WERI-Rb-1 (cell line): ENCODE results near the gene SYTL3.
"Not testable (repeated sequence)": the region's sequence is repeated elsewhere in the genome, so short reads cannot be mapped to it uniquely, and the experiment has no call there.

Source experiments
- DNase-seq: peaks from one replicate; pipeline ENCODE4 v3.0.0-alpha.2; 2020
- H3K27ac ChIP-seq: fragments of 250-450 bp; sonication (Bioruptor Pico); 2 replicates; pipeline ENCODE4 v1.5.1; 2020; ENCODE audit warnings: mild to moderate bottlenecking, moderate library complexity
- H3K27me3 ChIP-seq: fragments of 250-450 bp; sonication (Bioruptor Pico); 2 replicates; pipeline ENCODE4 v1.5.1; 2021; ENCODE audit warnings: mild to moderate bottlenecking, low read depth, moderate library complexity; ENCODE audit not compliant: insufficient read depth, severe bottlenecking
- H3K36me3 ChIP-seq: fragments of 250-450 bp; sonication (Bioruptor Pico); 2 replicates; pipeline ENCODE4 v1.5.1; 2020; ENCODE audit warnings: mild to moderate bottlenecking, moderate library complexity
- H3K4me3 ChIP-seq: 2 replicates; pipeline ENCODE4 v1.5.1; 2011; ENCODE audit warnings: low read depth, mild to moderate bottlenecking, control low read depth, low read length
- H3K9me3 ChIP-seq: fragments of 250-450 bp; sonication (Bioruptor Pico); 2 replicates; pipeline ENCODE4 v1.5.1; 2021; ENCODE audit warnings: mild to moderate bottlenecking, moderate library complexity; ENCODE audit not compliant: severe bottlenecking
- CTCF ChIP-seq: IDR thresholded peaks from 2 replicates; pipeline ENCODE4 v1.5.1; 2011; ENCODE audit warnings: low read depth, mild to moderate bottlenecking, control low read depth, inconsistent platforms, low read length

SYTL3 gene

GRCh38 chr6:158648682-158649131 is 1.1 kb upstream of the SYTL3 start:
- Histone ChIP-seq H3K4me3 (no peak overlapping the region), H3K9me3 (peaks cover 3% of the 10 kb centered on the region), H3K27ac (no peak overlapping the region), H3K36me3 (no peaks in the 10 kb centered on the region; the same call in 1 of the 2 replicates), H3K27me3 (no peaks in the 10 kb centered on the region)
- no peak for DNase-seq
- no peak for TF ChIP-seq CTCF

GRCh38 chr6:158651981-158652737 is 2.3 kb downstream of the SYTL3 start:
- not testable (repeated sequence) for H3K27me3 ChIP-seq, DNase-seq, H3K4me3 ChIP-seq, H3K36me3 ChIP-seq, H3K9me3 ChIP-seq, H3K27ac ChIP-seq

GRCh38 chr6:158653577-158654354 is 3.9 kb downstream of the SYTL3 start:
- TF ChIP-seq CTCF: no peak
- Histone ChIP-seq H3K27me3 (no peaks in the 10 kb centered on the region), H3K9me3 (peaks cover 3% of the 10 kb centered on the region), H3K36me3 (no peaks in the 10 kb centered on the region), H3K4me3 (no peak overlapping the region), H3K27ac (peak overlapping the region; percentile 54)
- no peak for DNase-seq

- peak; percentile 75 for DNase-seq
- no peak overlapping the region for H3K4me3 ChIP-seq
Measured at GRCh38 chr6:158654498-158654897, 4.6 kb downstream of the SYTL3 start.

GRCh38 chr6:158654960-158655489 is 5.2 kb downstream of the SYTL3 start:
- no peaks in the 10 kb centered on the region for H3K27me3 ChIP-seq
- no peak overlapping the region for H3K27ac ChIP-seq
- no peak for DNase-seq

More at GRCh38 chr6:158654498-158654897, 4.6 kb downstream of the SYTL3 start:
- Histone ChIP-seq H3K27ac (peak overlapping the region; percentile 54), H3K27me3 (no peaks in the 10 kb centered on the region), H3K9me3 (peaks cover 3% of the 10 kb centered on the region), H3K36me3 (no peaks in the 10 kb centered on the region)
- TF ChIP-seq CTCF: no peak

More at GRCh38 chr6:158654960-158655489, 5.2 kb downstream of the SYTL3 start:
- H3K9me3 ChIP-seq: peaks cover 3% of the 10 kb centered on the region
- no peak for TF ChIP-seq CTCF
- H3K36me3 ChIP-seq: no peaks in the 10 kb centered on the region
- no peak overlapping the region for H3K4me3 ChIP-seq
